NCI-H2081 (cell line): Measurements from ENCODE around the gene GUK1.

Source experiments
- DNase-seq, 2 experiments: peaks; one replicate each; lab custom pipeline; 2025; lab: John Stamatoyannopoulos, UW

GUK1 gene

DNA sequence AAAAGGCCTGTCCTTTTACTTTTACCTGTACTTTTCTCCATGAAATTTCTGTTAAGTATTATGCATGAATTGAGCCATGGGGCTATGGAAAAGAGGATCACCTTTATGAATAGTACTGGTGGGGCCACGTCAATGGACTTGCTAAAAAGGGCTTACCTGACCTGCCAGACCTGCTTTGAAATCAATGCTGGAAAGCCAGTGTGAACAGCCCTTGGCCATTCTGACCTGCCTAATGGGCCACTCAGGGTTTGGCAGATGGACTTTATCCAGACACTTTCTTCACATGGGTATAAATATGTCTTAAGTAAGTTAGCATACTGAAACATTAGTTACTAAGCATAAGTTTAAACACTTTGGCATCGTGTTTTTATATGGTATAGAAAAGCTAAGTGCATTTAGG lies 8.3 kb upstream of the GUK1 start:
- no peak for DNase-seq

DNA sequence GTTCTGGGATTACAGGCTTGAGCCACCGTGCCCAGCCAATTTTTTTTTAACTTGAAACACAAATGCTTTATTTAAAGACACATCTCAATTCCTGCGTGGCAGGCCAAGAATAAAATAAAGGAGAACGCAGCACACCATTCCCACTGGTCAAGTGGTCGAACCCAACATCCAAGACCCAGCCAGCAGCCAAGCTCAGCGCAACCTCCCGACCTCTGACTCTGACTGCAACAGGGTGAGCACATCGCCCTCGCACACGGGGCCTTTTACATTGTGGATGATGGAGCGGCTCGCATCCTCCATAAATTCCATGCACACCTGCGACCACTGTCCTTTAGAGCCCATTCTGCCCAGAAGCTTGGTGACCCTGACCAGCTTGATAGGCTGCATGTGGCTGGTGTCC lies 5.5 kb upstream of the GUK1 start:
- no peak for DNase-seq

DNA sequence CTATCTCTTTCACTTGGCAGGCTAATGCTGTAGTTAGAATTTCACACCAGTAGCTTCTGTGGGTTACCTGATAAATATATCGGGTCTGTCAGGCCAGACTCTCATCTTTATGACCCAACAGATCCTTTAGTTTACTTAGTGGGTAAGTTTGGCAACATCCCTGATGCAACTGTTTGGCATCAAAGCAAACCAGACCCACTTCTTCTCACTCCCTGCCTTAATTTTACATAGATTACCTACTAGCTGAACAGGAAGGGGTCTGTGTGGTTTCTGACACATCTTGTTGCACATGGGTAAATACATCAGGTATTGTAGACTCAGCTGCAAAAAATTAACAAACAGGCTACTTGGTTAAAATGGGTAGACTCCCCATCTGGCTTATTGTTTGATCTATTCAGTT lies 3.2 kb upstream of the GUK1 start:
- no peak for DNase-seq

DNA sequence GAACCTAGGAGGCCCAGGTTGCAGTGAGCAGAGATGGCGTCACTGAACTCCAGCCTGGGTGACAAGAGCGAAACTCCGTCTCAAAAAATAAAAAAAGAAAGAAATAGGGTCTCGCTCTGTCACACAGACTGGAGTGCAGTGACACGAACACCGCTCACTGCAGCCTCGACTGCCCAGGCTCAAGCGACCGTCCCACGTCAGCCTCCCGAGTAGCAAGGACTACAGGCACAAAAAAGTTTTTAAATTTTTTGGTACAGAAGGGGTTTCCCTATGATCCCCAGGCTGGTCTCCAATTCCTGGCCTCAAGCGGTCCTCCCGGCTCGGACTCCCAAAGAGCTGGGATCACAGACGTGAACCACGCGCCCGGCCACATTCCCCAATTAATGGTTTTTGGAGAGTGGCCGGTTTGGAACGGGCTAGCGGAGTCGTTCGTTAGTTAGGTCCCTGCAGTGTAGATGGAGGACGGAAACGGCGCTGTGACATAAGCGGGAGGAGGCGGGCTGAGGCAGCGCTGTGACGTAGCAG lies 611 bp upstream of the GUK1 start:
- DNase-seq: no peak

DNA sequence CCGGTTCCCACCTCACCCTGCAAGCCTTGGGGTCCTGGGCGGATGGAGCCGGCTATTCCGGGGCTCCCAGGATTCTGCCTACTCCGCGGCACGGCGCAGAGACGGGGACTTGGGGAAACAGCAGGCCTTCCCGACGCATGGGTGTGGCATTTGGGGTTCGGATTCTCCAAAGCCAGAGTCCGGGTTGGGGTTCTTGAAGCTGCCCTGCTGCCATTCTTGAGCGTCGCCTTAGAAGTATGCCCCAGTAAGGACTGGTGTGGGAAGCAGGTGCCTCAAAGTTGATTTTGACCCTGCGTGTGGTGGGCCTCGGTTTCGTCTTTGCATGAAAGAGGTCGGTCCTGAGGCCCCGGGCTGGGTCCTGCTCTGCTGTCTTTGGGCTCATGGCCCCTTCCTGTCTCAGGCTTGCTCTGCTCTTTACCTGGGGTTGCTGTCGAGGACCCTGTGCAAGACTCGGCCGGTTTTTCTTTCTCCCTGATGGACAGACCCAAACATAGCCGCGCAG lies 696 bp downstream of the GUK1 start:
- DNase-seq: no peak

DNA sequence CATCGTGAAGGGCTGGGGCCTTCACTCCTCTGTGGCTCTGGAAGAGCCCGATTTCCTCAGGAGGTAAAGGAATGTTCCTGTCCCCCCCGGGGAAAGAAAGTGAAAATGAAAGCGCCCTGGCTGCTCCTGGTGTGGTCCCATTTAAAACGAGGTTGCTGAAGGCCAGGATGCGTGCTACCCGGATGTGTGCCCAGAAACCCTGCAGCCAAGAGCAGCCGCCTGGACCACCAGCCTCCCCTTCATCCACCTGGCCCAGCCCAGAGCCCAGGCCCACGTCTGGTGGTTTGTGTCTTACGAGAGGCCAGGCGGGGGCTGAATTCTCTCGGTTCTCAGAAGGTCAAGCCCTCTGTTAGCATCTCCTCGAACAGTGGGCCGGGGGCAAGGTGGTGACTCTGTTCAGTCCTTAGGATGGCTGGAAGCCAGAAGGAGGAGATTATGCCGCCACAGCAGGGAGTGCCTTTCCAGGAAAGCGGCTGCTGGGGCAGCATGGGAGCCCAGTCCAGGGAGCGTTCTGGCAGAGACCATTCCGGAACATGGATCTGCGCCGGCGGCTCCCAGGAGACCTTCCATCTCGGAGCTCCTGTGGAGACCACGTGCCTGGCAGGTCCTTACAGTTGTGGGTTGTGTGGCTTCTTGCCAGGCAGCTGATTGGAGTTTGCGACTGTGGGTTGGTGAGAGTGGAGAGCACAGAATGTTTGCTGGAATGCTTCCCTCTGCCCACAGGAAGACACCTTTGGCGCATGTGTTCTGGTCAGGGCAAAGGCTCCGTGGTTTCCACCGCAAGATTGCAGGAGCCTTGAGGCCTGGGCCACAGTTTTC lies 1.4 kb downstream of the GUK1 start:
- peak in 1 of 2 experiments; percentile 22 for DNase-seq

DNA sequence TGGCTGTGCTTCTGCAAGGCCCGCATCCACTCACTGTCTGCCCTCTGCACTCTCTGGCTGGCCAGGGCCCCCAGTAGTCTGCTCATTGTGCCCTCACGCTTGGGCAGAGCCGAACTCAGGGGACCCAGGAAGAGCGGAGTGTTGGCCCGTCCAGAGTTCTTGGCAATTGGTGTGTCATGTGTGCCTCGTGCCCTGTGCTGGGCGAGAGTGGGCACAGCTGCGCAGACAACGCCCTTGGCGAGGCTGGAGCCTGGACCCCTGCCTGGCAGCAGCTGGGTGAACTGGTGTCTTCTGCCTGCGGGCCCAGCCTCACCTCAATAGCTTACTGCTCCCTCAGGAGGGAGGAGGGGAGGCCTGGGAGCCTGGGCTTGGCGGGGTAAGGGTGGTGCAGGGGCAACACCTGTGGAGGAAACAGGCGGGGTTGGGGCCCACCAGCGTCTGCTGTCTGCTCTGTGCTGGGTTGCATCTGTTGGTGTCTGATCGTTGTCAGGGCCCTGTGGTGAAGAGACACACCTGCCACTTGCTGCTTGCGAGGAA lies 2.1 kb downstream of the GUK1 start:
- no peak for DNase-seq

DNA sequence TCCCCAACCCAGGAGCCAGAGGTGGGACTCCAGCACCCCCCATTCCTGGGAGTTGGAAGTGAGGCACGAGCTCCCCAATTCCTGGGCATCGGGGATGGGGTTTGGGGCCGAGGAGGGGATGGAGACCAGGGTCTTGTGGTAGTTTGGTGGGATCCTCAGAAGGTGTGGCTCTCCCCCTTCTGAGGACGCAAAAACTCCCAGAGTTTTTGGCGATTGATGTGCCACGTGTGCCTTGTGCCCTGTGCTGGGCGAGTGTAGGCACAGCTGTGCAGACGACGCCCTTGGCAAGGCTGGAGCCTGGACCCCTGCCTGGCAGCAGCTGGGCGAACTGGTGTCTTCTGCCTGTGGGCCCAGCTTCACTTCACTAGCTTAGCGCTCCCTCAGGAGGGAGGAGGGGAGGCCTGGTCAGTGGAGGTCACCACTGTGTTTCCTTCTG lies 2.6 kb downstream of the GUK1 start:
- DNase-seq: no peak

DNA sequence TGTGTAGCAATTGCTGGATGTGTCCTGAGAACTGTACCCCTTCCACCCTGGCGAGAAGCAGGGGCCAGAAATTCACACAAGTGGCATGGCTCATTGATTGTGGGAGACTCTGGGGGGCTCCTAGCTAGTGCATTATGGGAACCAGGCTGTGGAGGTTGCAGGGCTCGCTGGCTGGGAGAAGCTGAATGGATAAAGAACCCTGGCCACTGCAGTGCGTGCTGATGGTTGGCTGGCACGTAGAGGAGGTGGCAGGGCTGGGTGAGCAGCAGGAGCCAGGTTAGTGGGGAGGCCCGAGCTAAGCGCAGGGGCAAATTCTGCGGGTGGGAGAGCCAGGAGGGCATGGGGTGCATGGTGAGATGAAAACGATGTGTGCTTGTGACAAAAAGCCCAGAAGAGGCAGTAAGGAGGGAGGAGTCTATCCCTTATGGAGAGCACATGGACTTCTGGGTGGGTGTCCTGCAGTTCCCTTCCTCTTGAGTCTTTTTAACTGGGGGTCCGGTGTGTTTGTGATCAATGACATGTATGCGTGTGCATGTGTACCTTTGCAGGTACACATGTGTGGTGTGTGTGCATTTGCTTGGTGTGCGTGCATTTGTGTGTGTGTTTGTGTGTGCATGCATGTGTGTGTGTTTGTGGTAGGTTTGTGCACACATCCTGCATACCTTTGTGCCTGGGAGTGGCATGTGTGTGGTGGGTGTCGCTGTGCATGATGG lies 3.6 kb downstream of the GUK1 start:
- no peak for DNase-seq

DNA sequence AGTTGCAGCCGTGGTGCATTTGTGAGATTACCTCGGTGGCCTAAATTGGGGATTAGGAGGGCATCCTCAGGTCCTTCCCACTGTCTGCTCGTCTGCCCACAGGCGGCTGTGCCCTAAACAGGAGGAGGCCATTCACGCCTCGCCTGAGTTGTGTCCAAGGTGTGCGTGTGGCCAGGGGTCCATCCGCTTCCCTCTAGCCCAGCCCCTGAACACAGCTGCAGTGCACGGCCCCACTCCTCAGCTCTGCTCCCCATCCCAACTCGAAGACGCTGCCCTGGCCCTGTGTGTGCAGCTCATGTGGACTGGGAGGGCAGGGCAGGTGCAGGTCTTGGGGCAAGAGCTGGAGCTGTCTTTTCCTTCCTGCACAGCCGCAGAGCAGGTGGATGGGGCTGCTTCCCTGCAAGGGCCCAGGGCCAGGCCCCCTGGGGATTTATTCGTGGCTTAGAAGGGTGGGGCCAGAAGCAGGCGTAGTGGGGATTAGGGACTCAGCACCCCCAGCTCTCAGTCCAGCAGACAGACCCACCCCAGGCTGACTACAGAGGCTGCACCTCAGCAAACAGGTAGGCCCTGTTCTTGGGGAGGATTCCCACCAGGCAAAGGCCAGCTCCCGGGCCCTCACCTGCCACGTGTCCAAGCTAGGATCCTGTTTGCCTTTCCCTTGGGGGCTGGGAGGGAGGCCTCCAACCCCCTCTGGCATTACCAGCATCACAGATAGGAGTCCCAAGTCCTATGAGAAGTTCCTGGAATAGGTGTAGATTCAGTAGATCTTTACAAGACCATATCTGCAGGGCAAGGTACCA lies 4.3 kb downstream of the GUK1 start:
- no peak for DNase-seq

DNA sequence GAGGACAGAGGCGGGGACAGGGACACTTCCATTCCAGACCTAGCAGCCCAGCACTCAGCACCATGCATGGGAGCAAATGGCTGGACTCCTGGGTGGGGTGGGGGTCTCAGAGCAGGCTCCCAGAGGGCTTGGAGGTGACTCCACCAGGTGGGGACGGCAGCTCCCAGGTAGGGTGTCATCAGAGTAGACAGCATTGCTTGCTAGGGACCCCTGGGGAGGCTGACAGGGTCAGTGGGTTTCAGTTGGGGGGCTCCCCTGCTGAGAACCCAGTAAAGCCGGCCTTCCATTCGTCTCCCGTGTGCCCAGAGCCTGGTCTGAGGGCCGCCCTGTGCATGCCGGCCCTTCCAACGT lies 4.9 kb downstream of the GUK1 start:
- no peak for DNase-seq

DNA sequence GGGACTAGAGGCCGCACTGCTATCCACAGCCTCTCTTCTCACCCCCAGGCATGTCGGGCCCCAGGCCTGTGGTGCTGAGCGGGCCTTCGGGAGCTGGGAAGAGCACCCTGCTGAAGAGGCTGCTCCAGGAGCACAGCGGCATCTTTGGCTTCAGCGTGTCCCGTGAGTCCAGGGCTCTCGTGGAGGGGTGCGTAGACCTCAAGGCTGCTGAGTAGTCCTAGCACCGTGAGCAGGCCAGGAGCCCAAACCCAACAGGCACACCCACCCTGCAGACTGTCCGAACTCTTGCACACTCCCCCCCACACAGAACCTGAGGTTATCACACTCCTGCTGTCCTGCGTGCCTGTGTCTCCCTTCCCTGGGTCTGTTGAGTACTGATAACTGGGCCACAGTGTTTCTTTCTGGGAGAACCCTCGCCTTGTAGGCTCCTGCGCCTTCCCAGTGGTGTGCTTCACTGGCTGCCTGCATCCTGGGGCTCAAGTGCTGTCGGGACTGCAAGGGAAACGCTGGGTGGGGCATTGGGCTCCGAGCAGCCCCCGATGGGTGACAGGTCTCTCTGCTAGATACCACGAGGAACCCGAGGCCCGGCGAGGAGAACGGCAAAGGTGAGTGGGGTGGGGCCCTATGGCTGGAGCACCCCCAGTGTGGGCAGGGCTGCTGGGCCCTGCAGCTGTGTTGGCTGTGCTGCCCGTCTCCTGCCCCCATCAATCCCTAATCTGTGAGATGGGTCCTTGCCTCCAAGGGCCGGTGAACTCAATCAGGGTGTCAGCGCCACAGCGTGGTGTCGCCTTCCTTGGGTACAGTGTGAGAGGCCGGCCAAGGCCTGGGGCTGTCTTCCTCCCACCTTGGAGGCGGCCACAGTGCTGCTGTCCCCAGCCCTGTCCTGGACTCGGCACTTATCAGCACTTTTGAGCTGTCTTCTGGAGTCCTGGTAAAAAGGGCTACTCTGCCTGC lies 5.7 kb downstream of the GUK1 start:
- no peak for DNase-seq

DNA sequence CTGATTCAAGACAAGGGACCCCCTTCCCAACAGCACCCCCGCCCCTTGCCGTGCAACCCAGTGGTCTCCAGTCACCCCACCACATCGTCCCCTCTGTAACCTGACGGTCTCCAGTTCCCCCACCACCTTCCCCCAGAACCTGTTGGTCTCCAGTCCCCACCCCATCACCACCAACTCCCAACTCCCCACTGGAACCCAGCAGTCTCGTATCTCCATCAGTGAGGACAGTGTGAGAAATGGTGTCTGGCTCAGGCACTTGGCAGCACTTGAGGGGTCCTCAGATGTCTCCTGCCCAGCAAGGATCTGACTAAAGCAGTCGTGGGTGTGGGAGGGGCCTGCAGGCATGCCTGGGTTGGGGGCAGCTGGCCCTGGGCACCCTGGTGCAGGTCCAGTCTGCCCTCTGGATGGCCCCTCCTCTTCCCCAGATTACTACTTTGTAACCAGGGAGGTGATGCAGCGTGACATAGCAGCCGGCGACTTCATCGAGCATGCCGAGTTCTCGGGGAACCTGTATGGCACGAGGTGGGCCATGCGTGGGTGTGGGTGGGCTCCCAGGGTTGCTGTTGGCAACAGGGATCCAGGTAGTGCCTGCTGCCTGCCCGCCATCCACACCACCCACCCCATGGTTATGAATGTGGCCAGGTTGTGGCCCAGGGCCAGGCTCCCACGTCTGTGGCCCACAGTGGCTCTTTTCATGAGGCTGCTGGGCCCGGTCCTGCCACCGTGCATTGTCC lies 6.5 kb downstream of the GUK1 start:
- DNase-seq: no peak

DNA sequence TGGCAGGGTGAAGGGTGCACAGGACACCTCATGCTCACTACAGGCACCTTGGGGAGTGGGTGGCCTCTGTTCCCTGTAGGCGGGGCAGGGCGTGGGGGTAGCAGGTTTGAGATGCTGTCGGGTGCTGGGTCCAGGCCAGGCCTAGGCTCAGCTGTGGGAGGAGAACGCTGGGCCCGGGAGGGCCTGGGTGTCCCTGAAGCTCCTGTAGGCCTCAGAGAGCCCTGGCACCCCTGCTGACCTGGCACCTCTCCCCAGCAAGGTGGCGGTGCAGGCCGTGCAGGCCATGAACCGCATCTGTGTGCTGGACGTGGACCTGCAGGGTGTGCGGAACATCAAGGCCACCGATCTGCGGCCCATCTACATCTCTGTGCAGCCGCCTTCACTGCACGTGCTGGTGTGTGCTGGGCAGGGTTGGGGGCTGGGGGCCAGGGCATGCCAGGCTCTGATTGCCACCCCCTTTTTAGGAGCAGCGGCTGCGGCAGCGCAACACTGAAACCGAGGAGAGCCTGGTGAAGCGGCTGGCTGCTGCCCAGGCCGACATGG lies 7.1 kb downstream of the GUK1 start:
- DNase-seq: no peak

DNA sequence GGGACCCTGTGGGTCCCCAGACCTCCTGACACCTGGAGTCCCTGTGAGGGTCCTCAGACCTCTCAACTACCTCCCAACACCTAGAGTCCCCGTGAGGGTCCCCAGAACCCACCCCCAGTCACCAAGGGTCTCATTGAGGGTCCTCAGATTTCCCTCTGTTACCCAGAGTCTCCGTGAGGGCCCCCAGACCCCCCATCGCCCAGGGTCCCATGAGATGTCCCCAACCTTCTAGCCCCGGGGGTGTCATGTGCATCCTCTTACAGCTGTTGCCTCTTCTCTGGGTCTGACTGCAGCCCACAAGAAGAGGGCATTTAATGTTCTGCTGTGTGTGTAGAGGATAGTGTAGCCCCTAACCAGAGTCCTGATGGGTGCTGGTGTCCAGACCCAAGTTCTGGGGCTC lies 7.7 kb downstream of the GUK1 start:
- no peak for DNase-seq

DNA sequence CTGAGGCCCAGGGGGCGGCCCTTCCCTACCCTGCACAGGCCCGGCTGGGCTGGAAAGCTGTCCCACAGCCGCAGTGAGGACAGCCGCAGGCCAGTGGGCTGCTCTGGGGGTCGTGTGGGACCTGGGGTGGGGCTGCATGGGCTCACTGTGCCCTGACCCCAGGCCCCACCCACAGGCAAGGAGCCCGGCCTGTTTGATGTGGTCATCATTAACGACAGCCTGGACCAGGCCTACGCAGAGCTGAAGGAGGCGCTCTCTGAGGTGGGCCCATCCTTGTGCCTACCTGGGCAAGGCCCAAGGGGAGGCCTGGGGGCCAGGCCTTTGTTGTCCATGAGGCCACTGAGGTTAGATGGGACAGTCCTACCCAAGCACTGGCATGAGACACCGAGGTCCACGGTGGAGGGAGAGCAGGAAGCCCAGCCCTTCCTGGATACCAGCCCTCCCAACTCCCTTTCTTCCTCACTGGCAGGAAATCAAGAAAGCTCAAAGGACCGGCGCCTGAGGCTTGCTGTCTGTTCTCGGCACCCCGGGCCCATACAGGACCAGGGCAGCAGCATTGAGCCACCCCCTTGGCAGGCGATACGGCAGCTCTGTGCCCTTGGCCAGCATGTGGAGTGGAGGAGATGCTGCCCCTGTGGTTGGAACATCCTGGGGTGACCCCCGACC lies 8.2 kb downstream of the GUK1 start:
- no peak for DNase-seq

DNA sequence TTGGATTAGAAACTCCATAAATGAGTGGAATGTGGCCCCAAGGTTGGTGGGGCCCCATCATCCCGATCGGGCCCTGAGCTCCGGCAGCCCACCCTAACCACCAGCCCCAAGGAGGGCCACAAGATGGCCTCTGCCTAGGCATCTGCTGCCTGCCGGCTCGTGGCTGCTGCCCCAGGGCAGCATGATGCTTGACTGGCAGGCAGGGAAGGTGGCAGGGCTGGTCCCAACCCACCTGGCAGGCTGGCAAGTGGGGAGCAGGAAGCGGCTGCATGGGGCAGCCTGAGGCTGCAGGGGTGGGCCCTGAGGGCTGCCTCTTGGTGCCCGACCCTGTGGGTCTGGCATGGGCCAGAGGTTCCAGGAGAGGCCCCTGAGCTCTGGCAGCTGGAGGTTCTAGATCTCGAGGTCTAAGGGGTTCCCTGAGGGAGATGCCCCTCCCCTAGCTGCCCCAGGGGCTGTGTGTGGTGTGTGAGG lies 8.9 kb downstream of the GUK1 start:
- DNase-seq: no peak

DNA sequence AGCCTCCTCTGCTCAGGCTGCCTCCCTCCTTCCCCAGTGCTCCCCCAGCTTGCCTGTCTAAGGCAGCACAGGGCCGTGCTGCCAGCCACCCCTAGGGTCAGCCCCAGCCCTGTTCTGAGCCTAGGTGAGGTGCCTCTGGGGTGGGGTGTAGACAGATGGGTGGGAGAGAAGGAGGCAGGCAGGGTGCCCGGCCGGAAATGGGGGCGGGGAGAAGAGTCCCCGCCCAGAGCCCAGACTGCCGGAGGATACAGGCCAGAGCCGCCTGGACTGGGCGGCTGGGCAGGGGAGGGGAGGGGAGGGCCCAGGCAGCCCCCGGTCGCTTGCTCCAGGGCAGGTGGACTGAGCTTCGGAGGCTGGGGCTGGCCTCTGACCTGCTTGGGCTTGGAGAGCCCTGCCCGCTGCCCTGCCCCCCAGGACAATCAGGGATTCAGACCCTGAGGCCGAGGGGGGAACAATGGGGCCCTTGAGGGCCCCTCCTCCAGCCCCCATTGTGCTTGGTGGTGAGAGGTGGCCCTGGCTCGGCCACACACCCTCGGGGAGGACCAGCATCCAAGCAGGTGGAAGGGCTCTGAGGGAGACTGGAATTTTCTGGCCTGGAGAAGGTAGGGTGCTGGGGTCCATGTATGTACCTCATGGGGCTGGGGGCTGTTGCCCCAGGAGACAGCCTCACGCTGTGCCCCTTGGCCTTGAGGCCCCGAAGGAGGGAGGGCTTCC lies 9.5 kb downstream of the GUK1 start, which contains the start of gene GJC2:
Gene GJC2, plus strand, starts transcription at position 525 of the 714 bp plus-strand sequence. CDS start 7,829 bp downstream, outside the sequence.
- no peak for DNase-seq

DNA sequence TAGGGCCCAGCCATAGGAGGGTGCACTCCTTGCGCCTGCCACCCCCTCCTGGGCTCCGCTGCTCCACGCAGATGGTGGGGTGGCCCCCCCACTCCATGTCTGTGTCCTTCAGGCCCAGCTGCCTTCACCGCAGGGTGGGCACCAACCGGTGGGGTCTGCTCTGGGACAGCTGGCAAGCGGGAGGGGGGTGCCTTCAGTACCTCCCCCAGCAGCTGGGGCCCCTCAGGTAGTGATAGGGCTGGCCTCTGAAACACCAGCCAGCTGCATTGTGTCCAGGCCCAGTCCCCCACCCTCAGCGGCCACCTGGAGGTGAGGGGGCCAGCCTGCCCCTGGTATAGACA lies 10.0 kb downstream of the GUK1 start:
- DNase-seq: no peak
